Peyer's patch (tissue), 4 donors: ENCODE measurements around the gene F13A1.

Experiments
- CTCF ChIP-seq, 6 experiments: fragments of 450-650 bp in 4 of 6; fragments of 200-600 bp in 2 of 6; sonication (generic) in 1 of 6; IDR thresholded peaks; one replicate each; pipeline ENCODE4 v1.5.1; 2017 to 2019; ENCODE audit warnings: antibody characterized with exemption in 6 of 6, mild to moderate bottlenecking in 3 of 6, moderate library complexity in 1 of 6
- POLR2A ChIP-seq, 2 donors: fragments of 450-650 bp; IDR thresholded peaks; one replicate each; pipeline ENCODE4 v1.5.1; 2017; ENCODE audit warnings: antibody characterized with exemption in 2 of 2, mild to moderate bottlenecking in 2 of 2, moderate library complexity in 2 of 2

GRCh38 chr6:6191909-6192308, 128.6 kb downstream of the F13A1 start:
- TF ChIP-seq CTCF (IDR thresholded peaks at IDR 0.05) (no peak), POLR2A (IDR thresholded peaks at IDR 0.05) (no peak)
